K562 (cell line): ENCODE results near the gene FOLR2. TPM values are rescaled to one million over a fixed set of nuclear protein-coding genes. Genes with fewer than 3 reads are reported as not detected.
A peak's percentile ranks its signal among the peaks of the same experiment; 100 is the strongest.

ENCODE experiments used
- ATAC-seq: fragments of 200-7000 bp; cut with Tn5 transposase; 3 replicates; pipeline ENCODE4 v1.9.1; 2020; ENCODE audit warnings: moderate library complexity
- BruUV-seq: library from RNA; stranded (reverse); fragments of 400-500 nt; replicated peaks from 2 replicates; lab custom pipeline; 2021; lab: Mats Ljungman, UMichigan
- CTCF ChIA-PET: fragments of 300-600 bp; formaldehyde crosslinking; extraction: SDS; loops from one replicate; lab custom pipeline; 2021; ENCODE audit warnings: low intra/inter-chr PET ratio; lab: Yijun Ruan, JAX
- POLR2A ChIA-PET: fragments of 300-600, 350-650 bp; sonication (Branson Sonifier 250); formaldehyde crosslinking; extraction: SDS; loops from one replicate; lab custom pipeline; 2021; ENCODE audit warnings: antibody characterized with exemption, inconsistent platforms; lab: Yijun Ruan, JAX
- DNase-seq, 4 experiments: peaks; one replicate each; pipeline versions ENCODE4 v3.0.0 to v3.0.0-alpha.2; 2011 to 2018; ENCODE audit warnings: low spot score in 3 of 4, mixed read lengths in 3 of 4; ENCODE audit errors: extremely low read depth in 1 of 4
- FAIRE-seq: peaks from 2 replicates; lab custom pipeline; 2011; peaks lifted over from hg19 to GRCh38; lab: Jason Lieb, UNC
- H2AFZ ChIP-seq: 2 replicates; pipeline ENCODE4 v1.6.0; 2011; ENCODE audit warnings: low read depth, low read length, control low read depth, inconsistent platforms
- H3K27ac ChIP-seq: fragments of 200-600 bp; 3 replicates; pipeline ENCODE4 v1.8.0; 2011; ENCODE audit warnings: low read depth, mild to moderate bottlenecking, control low read depth, inconsistent platforms, low read length, moderate library complexity, mixed read lengths; ENCODE audit errors: extremely low read depth
- H3K27me3 ChIP-seq, 2 experiments: fragments of 300-600 bp in 1 of 2; 2 replicates in 1 of 2; 3 replicates in 1 of 2; pipeline versions ENCODE4 v1.6.0 to v1.8.0; 2011; ENCODE audit warnings: inconsistent platforms in 2 of 2, low read length in 2 of 2, mild to moderate bottlenecking in 1 of 2, mixed read lengths in 1 of 2, moderate library complexity in 1 of 2; ENCODE audit not compliant: control insufficient read depth in 2 of 2, insufficient read depth in 2 of 2
- H3K36me3 ChIP-seq: fragments of 300-600 bp; 3 replicates; pipeline ENCODE4 v1.8.0; 2011; ENCODE audit warnings: mild to moderate bottlenecking, low read length, inconsistent platforms; ENCODE audit not compliant: control insufficient read depth, insufficient read depth
- H3K4me1 ChIP-seq, 2 experiments: fragments of 200-600 bp in 1 of 2; replicated peaks in 1 of 2; 2 replicates in 1 of 2; 3 replicates in 1 of 2; pipeline versions ENCODE4 v1.5.1 to v1.8.0; 2011; ENCODE audit warnings: inconsistent platforms in 2 of 2, low read length in 2 of 2, mild to moderate bottlenecking in 1 of 2, mixed read lengths in 1 of 2, moderate library complexity in 1 of 2; ENCODE audit not compliant: control insufficient read depth in 2 of 2, insufficient read depth in 2 of 2
- H3K4me2 ChIP-seq: 2 replicates; pipeline ENCODE4 v1.6.1; 2011; ENCODE audit warnings: low read length, control low read depth, inconsistent platforms, mixed read lengths; ENCODE audit not compliant: insufficient read depth
- H3K4me3 ChIP-seq: fragments of 200-600 bp; sonication (generic), shearing (Covaris generic); 2 replicates; pipeline ENCODE4 v1.5.1; 2016; ENCODE audit warnings: control low read depth, inconsistent platforms
- H3K79me2 ChIP-seq: fragments of 200-600 bp; 3 replicates; pipeline ENCODE4 v1.8.0; 2011; ENCODE audit warnings: low read length, inconsistent platforms; ENCODE audit not compliant: control insufficient read depth, insufficient read depth
- H3K9ac ChIP-seq, 2 experiments: 2 replicates each; pipeline versions ENCODE4 v1.6.0 to v1.6.1; 2011; ENCODE audit warnings: low read depth in 2 of 2, low read length in 2 of 2, control low read depth in 1 of 2, inconsistent platforms in 1 of 2, mild to moderate bottlenecking in 1 of 2, mixed read lengths in 1 of 2; ENCODE audit not compliant: insufficient read depth in 1 of 2
- H3K9me1 ChIP-seq: one replicate; pipeline ENCODE4 v1.6.0; 2011; ENCODE audit warnings: inconsistent platforms, mild to moderate bottlenecking, low read length, moderate library complexity; ENCODE audit not compliant: control insufficient read depth, insufficient read depth
- H3K9me3 ChIP-seq: replicated peaks from 2 replicates; pipeline ENCODE4 v1.5.1; 2011; ENCODE audit warnings: low read depth, low read length, inconsistent platforms; ENCODE audit not compliant: control insufficient read depth, insufficient read depth
- H4K20me1 ChIP-seq: replicated peaks from 2 replicates; pipeline ENCODE4 v1.6.1; 2011; ENCODE audit warnings: low read length, inconsistent platforms, mixed read lengths; ENCODE audit not compliant: control insufficient read depth, insufficient read depth
- CXXC5 ChIP-seq: fragments of 250-450 bp; sonication (Bioruptor Pico); IDR thresholded peaks from 2 replicates; pipeline ENCODE4 v1.8.0; 2022; ENCODE audit warnings: inconsistent platforms, mild to moderate bottlenecking, moderate library complexity
- KDM5B ChIP-seq: fragments of 200-600 bp; sonication (generic); IDR thresholded peaks from 2 replicates; pipeline ENCODE4 v1.6.1; 2012; ENCODE audit warnings: low read depth, mild to moderate bottlenecking, moderate library complexity, low read length, control low read depth, inconsistent platforms; ENCODE audit not compliant: insufficient replicate concordance
- MAFK ChIP-seq: IDR thresholded peaks from 2 replicates; pipeline ENCODE4 v1.6.1; 2011; ENCODE audit warnings: low read length, improper control_type of control experiment
- NCOR1 ChIP-seq: fragments of 450-650 bp; IDR thresholded peaks from 2 replicates; pipeline ENCODE4 v1.6.1; 2016; ENCODE audit warnings: mild to moderate bottlenecking, moderate library complexity
- PRDM10 ChIP-seq: fragments of 450-650 bp; IDR thresholded peaks from 2 replicates; pipeline ENCODE4 v1.6.1; 2018; ENCODE audit not compliant: partially characterized antibody
- RBM15 ChIP-seq: fragments of 200-400 bp; formaldehyde crosslinking; IDR thresholded peaks from 2 replicates; pipeline ENCODE4 v1.6.1; 2018; ENCODE audit warnings: mild to moderate bottlenecking, low read length, moderate library complexity; ENCODE audit not compliant: insufficient read depth
- SOX6 ChIP-seq: fragments of 450-650 bp; IDR thresholded peaks from 2 replicates; pipeline ENCODE4 v1.6.1; 2014; ENCODE audit warnings: mild to moderate bottlenecking
- ZNF134 ChIP-seq: fragments of 250-450 bp; sonication (Bioruptor Pico); conservative IDR thresholded peaks from 2 replicates; pipeline ENCODE4 v1.4.0; 2020
- ZNF347 ChIP-seq: fragments of 450-650 bp; formaldehyde crosslinking; IDR thresholded peaks from 2 replicates; pipeline ENCODE4 v1.4.0; 2020; ENCODE audit warnings: low read depth, mild to moderate bottlenecking, moderate library complexity
- ZSCAN29 ChIP-seq: fragments of 450-650 bp; IDR thresholded peaks from 2 replicates; pipeline ENCODE4 v1.6.1; 2017
- WGBS: fragments of 100-300 bp; shearing (Covaris generic); methylation state at CpG from one replicate; pipeline ENCODE4 v1.1.6; 2016; ENCODE audit warnings: low coverage, mixed read lengths; ENCODE audit not compliant: insufficient coverage; ENCODE audit errors: missing lambda C conversion rate; 5-methylcytosine and 5-hydroxymethylcytosine counted together
- in situ Hi-C: fragments of 300-500 bp; cut with MboI; formaldehyde crosslinking; loops from 4 replicates; pipeline ENCODE4 v1.15.0; 2018; ENCODE audit warnings: inconsistent platforms, mixed read lengths
- intact Hi-C: fragments of 100-400 bp; cut with micrococcal nuclease; formaldehyde crosslinking; loops from 2 replicates; pipeline ENCODE4 v1.14.2; 2022
- polyA plus RNA-seq, 8 experiments: library from polyadenylated mRNA; depleted of rRNA in 4 of 8; stranded (reverse) in 5 of 8; unstranded in 3 of 8; fragments of >200 nt; fragmentation: Nextera tagmentation in 2 of 8; fragmentation: Illumina TruSeq in 1 of 8; extraction: Ambion mirVana in 2 of 8; extraction: Trizol in 1 of 8; gene quantifications; 2 replicates each; pipeline versions ENCODE4 v1.2.1 to v1.2.3, GENCODE V29; 2011 to 2014; ENCODE audit warnings: inconsistent platforms in 1 of 8, missing spikeins in 1 of 8
- total RNA-seq, 7 experiments: library from RNA; depleted of rRNA in 6 of 7; stranded (reverse); fragments of >200 nt in 6 of 7; fragmentation: Illumina TruSeq in 2 of 7; extraction: Trizol in 2 of 7; gene quantifications; 2 replicates each; pipeline versions ENCODE4 v1.2.1 to v1.2.3, GENCODE V29; 2011 to 2021; ENCODE audit warnings: low replicate concordance in 1 of 7
- TF ChIP-seq, protein P1 (sequence below): IDR thresholded peaks from 3 replicates; pipeline ENCODE4 v1.6.1; 2011; ENCODE audit warnings: borderline replicate concordance, mild to moderate bottlenecking, moderate library complexity; ENCODE audit not compliant: insufficient read length; ENCODE audit errors: extremely low read depth
- TF ChIP-seq, protein P2 (sequence below): sonication (generic); formaldehyde crosslinking; IDR thresholded peaks from 2 replicates; pipeline ENCODE4 v1.8.1; 2023; ENCODE audit warnings: mild to moderate bottlenecking, missing genetic modification reagents

The FOLR2 gene
- total and polyA plus RNA-seq, 9 of the 15 experiments (the other 6 are each of a cell fraction or from before 2014, with no cell fraction given): 0.27 TPM; not detected in 8

DNA sequence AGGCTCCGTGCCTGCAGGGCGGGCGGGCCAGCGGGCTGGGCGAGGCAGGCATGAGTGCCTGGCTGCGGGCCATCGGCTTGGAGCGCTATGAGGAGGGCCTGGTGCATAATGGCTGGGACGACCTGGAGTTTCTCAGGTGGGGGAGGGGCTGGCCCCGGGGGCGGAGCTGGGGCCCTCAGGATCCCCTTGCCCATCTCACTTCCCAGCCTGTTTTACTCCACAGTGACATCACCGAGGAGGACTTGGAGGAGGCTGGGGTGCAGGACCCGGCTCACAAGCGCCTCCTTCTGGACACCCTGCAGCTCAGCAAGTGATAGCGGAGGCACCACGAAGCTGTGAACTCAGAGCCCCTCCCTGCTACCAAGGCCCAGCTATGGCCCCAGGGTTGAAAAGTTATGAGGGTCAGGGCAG is 21.5 kb downstream of the FOLR2 start:
- Histone ChIP-seq H3K4me3 (no peak overlapping the region), H3K27ac (no peak overlapping the region), H3K79me2 (no peaks in the 10 kb centered on the region), H3K27me3 (no peaks in the 10 kb centered on the region), H3K4me1 (peaks cover 0 to 28% of the 10 kb centered on the region in 2 experiments; a peak in 2 of 5 replicates), H3K9me3 (no peaks in the 10 kb centered on the region), H3K36me3 (peaks cover 56% of the 10 kb centered on the region), H4K20me1 (no peaks in the 10 kb centered on the region), H3K4me2 (no peak overlapping the region), H3K9ac (no peak overlapping the region), H2AFZ (no peak overlapping the region), H3K9me1 (no peaks in the 10 kb centered on the region)
- ATAC-seq (peak; percentile 94), DNase-seq (peak; percentile 64 to 84 (median 77)), FAIRE-seq (peak; percentile 87)
- intact Hi-C loops: loop anchor here (5.0 kb wide), 2 partner anchors 56 to 194 kb away; partner anchors contain the start of gene CLPB
- WGBS: 24% methylated on average over 4 of the region's 16 CpGs
- ChIA-PET POLR2A (interaction anchor here (0.6 to 1.3 kb wide), 8 partner anchors 9 to 195 kb away, joined by 3 to 9 read pairs (median 4); no protein-coding TSS in a partner anchor), CTCF (interaction anchor here (1.4 kb wide), 1 partner anchor 213 kb away, joined by 3 read pairs; no protein-coding TSS in a partner anchor)
- in situ Hi-C loops: no loop called here
- no TSS peak for BruUV-seq
- no peak for TF ChIP-seq SOX6
- no peak for TF ChIP-seq PRDM10
- TF ChIP-seq ZNF347 (CRISPR knock-in tag): no peak
- TF ChIP-seq CXXC5 (CRISPR knock-in tag): no peak
- no peak for TF ChIP-seq NCOR1
- TF ChIP-seq, protein P1, sequence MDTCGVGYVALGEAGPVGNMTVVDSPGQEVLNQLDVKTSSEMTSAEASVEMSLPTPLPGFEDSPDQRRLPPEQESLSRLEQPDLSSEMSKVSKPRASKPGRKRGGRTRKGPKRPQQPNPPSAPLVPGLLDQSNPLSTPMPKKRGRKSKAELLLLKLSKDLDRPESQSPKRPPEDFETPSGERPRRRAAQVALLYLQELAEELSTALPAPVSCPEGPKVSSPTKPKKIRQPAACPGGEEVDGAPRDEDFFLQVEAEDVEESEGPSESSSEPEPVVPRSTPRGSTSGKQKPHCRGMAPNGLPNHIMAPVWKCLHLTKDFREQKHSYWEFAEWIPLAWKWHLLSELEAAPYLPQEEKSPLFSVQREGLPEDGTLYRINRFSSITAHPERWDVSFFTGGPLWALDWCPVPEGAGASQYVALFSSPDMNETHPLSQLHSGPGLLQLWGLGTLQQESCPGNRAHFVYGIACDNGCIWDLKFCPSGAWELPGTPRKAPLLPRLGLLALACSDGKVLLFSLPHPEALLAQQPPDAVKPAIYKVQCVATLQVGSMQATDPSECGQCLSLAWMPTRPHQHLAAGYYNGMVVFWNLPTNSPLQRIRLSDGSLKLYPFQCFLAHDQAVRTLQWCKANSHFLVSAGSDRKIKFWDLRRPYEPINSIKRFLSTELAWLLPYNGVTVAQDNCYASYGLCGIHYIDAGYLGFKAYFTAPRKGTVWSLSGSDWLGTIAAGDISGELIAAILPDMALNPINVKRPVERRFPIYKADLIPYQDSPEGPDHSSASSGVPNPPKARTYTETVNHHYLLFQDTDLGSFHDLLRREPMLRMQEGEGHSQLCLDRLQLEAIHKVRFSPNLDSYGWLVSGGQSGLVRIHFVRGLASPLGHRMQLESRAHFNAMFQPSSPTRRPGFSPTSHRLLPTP: no peak
- no peak for TF ChIP-seq KDM5B
- TF ChIP-seq, protein P2, sequence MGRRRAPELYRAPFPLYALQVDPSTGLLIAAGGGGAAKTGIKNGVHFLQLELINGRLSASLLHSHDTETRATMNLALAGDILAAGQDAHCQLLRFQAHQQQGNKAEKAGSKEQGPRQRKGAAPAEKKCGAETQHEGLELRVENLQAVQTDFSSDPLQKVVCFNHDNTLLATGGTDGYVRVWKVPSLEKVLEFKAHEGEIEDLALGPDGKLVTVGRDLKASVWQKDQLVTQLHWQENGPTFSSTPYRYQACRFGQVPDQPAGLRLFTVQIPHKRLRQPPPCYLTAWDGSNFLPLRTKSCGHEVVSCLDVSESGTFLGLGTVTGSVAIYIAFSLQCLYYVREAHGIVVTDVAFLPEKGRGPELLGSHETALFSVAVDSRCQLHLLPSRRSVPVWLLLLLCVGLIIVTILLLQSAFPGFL (CRISPR knock-in tag): no peak
- no peak for TF ChIP-seq RBM15
- no peak for TF ChIP-seq ZSCAN29
- TF ChIP-seq MAFK: no peak
- TF ChIP-seq ZNF134: no peak
